HS-5 (cell line): ENCODE measurements around the gene DCT.

Source experiments
- DNase-seq: peaks from one replicate; pipeline ENCODE4 v3.0.0-alpha.2; 2012; ENCODE audit warnings: low read depth

The DCT gene

DNA sequence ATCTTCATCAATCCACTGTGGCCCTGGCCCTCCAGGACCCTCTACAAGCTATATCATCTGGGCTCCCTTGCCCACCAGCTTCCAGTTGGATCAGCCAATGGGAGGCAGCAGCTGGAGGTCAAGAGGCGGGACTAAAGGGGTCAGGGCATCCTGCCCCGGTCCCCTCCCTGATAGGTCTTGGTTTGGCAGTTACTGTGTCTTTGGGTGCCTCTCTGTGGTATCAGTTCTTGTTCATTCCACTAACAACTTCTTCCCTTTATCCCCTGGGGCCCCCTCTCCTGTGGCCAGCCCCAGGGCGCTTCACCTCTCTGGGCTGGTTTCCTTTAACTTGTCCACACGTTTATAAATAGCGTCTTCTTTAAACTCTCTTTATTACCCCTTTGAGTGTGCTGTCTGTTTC, 83.6 kb downstream of the DCT start:
- DNase-seq = no peak

GRCh38 chr13:94394723-94395122, 84.8 kb downstream of the DCT start:
- no peak for DNase-seq

DNA sequence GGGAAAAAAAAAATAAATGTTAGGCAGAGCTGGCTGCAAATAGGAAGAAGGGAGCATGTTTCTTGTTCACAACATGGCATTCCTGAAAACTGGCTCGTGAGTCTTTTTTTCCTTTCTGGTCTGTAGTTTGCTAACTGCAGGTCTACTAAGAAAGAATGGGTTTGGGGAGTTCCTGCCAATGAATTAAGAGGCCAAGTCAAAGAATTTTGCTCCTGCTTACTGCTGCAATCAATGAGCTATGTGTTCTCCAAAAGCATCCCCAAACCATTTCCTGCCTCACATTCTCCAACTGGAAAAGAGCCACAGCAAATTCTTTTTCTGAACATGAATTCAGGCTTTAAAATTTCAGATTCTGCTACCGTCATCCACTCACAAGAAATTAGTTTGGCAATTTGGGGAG, 88.6 kb downstream of the DCT start:
- DNase-seq = no peak

GRCh38 chr13:94389604-94390351, 89.7 kb downstream of the DCT start:
- no peak for DNase-seq

GRCh38 chr13:94387047-94387446, 92.4 kb downstream of the DCT start:
- DNase-seq = no peak
